ENCODE data around the gene AIFM3.

AIFM3 gene

DNA sequence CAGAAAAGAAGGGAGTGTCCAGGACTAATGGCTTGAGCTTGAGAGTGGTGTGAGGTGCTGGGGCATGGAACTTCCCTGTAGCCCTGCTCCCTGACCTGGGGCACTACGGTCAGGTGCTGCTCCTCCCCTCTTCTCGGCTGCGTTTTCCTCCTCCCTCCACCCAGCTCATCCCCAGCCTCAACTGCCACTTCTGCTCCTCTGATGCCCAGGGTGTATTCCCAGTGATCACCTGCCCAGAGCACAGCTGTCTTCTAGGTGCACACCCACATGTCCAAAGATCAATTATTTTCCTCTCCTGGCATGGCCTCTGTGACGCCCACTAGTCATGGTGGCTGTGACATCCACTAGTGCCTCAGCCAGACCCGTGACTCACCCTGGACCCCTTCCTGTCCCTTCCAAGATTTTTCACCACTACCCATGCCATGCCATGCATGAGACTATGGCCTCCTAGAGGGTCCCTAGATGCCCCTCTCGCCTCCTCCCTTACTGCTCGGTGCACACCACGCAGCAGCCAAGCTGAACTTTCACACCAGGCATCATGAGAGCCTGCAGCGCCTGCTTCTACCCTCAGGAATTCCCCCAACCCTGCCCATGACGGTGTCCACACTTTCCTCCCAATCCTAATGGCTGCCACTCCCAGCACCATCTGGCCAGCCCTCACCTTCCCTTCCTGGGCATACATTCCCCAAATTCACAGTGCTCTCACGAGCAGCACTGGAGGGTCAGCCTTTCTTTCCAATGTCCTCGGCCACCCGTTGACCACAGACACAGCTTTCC lies 49.8 kb downstream of the AIFM3 start:
- Mint-ChIP-seq H3K9me3 (no peaks in the 10 kb centered on the region), H3K27me3 (ENCODE audit: low read depth) (peaks cover 3% of the 10 kb centered on the region), H3K27ac (peak overlapping the region; percentile 77 to 90 (median 89)), H3K4me1 (peaks cover 39% of the 10 kb centered on the region), H3K36me3 (ENCODE audit: low read depth) (no peaks in the 10 kb centered on the region), H3K4me3 (peak overlapping the region; percentile 52 to 58 (median 58))
- TF ChIP-seq, protein P1, sequence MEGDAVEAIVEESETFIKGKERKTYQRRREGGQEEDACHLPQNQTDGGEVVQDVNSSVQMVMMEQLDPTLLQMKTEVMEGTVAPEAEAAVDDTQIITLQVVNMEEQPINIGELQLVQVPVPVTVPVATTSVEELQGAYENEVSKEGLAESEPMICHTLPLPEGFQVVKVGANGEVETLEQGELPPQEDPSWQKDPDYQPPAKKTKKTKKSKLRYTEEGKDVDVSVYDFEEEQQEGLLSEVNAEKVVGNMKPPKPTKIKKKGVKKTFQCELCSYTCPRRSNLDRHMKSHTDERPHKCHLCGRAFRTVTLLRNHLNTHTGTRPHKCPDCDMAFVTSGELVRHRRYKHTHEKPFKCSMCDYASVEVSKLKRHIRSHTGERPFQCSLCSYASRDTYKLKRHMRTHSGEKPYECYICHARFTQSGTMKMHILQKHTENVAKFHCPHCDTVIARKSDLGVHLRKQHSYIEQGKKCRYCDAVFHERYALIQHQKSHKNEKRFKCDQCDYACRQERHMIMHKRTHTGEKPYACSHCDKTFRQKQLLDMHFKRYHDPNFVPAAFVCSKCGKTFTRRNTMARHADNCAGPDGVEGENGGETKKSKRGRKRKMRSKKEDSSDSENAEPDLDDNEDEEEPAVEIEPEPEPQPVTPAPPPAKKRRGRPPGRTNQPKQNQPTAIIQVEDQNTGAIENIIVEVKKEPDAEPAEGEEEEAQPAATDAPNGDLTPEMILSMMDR (IDR thresholded peaks at IDR 0.05; ENCODE audit: unreplicated experiment in 3 of 3): no peak

DNA sequence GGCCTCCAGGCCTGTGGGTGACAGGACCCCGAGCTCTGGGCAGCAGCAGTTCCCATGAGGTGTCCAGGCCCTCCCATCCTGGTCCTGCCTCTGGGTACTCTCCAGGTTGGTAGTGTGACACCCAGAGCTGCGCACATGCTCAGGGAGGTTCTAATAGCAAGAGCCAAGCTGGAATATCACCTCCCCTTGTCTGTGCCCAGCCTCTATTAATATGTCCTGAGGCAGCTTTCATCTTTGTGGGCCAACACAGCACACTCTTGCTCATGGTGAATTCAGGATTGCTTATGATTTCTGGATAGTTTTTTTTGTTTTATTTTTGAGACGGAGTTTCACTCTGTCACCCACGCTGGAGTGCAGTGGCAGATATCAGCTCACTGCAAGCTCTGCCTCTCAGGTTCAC lies 51.3 kb downstream of the AIFM3 start:
- Mint-ChIP-seq H3K9me3 (no peaks in the 10 kb centered on the region), H3K27ac (peak overlapping the region in 1 of 3 experiments; percentile 77), H3K27me3 (ENCODE audit: low read depth) (peaks cover 3% of the 10 kb centered on the region), H3K4me1 (peaks cover 37% of the 10 kb centered on the region), H3K4me3 (no peak overlapping the region), H3K36me3 (ENCODE audit: low read depth) (no peaks in the 10 kb centered on the region)
- TF ChIP-seq, protein P1 (IDR thresholded peaks at IDR 0.05; ENCODE audit: unreplicated experiment in 3 of 3): no peak

DNA sequence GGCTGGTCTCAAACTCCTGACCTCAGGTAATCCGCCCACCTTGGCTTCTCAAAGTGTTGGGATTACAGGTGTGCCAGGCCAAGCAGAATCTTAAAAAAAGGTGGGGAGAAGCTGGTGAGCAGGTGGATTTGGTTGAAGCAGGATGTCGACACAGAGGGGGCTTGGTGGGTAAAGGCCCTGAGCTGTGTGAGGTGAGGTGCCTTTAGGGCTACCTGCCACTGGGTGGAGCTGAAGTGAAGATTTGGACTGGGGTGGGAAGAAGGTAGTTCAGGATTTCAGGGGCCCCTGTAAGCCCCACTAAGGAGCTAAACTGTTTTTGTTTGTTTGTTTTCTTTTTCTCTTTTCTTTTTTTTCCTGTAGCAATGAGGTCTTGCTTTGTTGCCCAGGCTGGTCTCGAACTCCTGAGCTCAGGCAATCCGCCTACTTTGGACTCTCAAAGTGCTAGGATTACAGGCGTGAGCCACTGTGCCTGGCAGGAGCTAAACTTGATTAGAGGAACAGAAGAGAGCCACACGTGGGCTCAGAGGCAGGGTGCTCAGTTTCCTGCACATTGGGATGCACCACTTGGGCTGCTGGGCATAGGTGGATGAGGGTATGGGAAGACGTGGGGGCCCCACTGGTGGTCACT lies 53.9 kb downstream of the AIFM3 start:
- Mint-ChIP-seq H3K9me3 (no peaks in the 10 kb centered on the region), H3K4me3 (no peak overlapping the region), H3K4me1 (peaks cover 13% of the 10 kb centered on the region), H3K27ac (peak overlapping the region in 1 of 3 experiments; percentile 26), H3K36me3 (ENCODE audit: low read depth) (no peaks in the 10 kb centered on the region), H3K27me3 (ENCODE audit: low read depth) (peaks cover 3% of the 10 kb centered on the region)
- TF ChIP-seq, protein P1 (IDR thresholded peaks at IDR 0.05; ENCODE audit: unreplicated experiment in 3 of 3): peak in 1 of 3 experiments; percentile 23

DNA sequence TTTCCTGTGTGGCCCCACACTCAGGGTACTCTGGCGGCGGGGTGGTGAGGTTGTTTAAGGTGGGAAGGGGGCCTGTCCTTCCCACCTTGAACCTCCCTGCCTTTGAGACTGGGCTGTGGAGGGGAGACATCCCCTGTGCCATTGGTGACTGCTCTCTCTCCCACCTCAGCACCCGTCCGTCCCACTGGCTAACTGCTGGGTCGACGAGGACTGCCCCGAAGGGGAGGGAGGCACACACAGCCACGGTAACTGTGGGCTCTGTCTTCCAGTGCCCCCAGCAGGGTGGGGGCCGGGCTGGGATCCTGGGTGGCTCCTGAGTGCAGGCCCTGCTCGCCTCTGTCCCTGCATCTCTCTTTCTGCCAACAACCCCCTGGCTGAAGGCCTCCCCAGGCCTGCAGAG lies 55.5 kb downstream of the AIFM3 start:
- H3K27ac Mint-ChIP-seq: no peak overlapping the region
- peaks cover 6% of the 10 kb centered on the region for H3K27me3 Mint-ChIP-seq (ENCODE audit: low read depth)
- no peak overlapping the region for H3K4me3 Mint-ChIP-seq
- peaks cover 7% of the 10 kb centered on the region for H3K4me1 Mint-ChIP-seq
- TF ChIP-seq, protein P1 (IDR thresholded peaks at IDR 0.05; ENCODE audit: unreplicated experiment in 3 of 3): no peak
- H3K36me3 Mint-ChIP-seq (ENCODE audit: low read depth): no peaks in the 10 kb centered on the region
- no peaks in the 10 kb centered on the region for H3K9me3 Mint-ChIP-seq

DNA sequence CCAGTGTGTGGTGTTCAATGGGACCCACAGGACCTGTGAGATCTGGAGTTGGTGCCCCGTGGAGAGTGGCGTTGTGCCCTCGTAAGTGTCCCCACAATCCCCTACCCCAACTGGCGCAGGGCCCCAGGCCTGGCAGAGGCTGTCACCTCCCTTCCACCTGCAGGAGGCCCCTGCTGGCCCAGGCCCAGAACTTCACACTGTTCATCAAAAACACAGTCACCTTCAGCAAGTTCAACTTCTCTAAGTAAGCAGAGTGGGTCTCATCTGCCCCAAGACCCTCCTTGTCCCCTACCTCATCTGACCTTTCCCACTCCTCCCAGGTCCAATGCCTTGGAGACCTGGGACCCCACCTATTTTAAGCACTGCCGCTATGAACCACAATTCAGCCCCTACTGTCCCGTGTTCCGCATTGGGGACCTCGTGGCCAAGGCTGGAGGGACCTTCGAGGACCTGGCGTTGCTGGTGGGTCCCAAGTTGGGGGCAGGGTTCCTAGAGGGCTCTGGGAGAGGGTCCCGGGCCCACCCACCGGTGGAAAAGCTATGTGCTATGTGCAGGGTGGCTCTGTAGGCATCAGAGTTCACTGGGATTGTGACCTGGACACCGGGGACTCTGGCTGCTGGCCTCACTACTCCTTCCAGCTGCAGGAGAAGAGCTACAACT lies 56.0 kb downstream of the AIFM3 start:
- no peak overlapping the region for H3K27ac Mint-ChIP-seq
- TF ChIP-seq, protein P1 (IDR thresholded peaks at IDR 0.05; ENCODE audit: unreplicated experiment in 3 of 3): no peak
- no peaks in the 10 kb centered on the region for H3K36me3 Mint-ChIP-seq (ENCODE audit: low read depth)
- no peak overlapping the region for H3K4me3 Mint-ChIP-seq
- no peaks in the 10 kb centered on the region for H3K9me3 Mint-ChIP-seq
- H3K27me3 Mint-ChIP-seq (ENCODE audit: low read depth): peaks cover 6% of the 10 kb centered on the region
- H3K4me1 Mint-ChIP-seq: peaks cover 7% of the 10 kb centered on the region

All from nephron (organoid).